ENCODE data around the gene VOPP1. TPM values are rescaled to one million over a fixed set of nuclear protein-coding genes. Genes with fewer than 3 reads are reported as not detected.

Gene VOPP1
- total and polyA plus RNA-seq, 2 of the 13 experiments (the other 11 are each of a cell fraction or from before 2014, with no cell fraction given): 21.8 to 55.3 TPM

- TF ChIP-seq KIAA2018 (CRISPR knock-in tag; IDR thresholded peaks at IDR 0.05; ENCODE audit: borderline replicate concordance) (no peak), ZFAT (CRISPR knock-in tag; conservative IDR thresholded peaks at IDR 0.05) (no peak), ZNF451 (CRISPR knock-in tag; IDR thresholded peaks at IDR 0.05) (peak; percentile 40; the same call in 1 of the 2 replicates), TARDBP (CRISPR knock-in tag; IDR thresholded peaks at IDR 0.05) (no peak), POLR2AphosphoS5 (IDR thresholded peaks at IDR 0.05; ENCODE audit: low read depth, low read length) (peak; percentile 36; the same call in 1 of the 2 replicates), ZNF639 (CRISPR knock-in tag; conservative IDR thresholded peaks at IDR 0.05) (peak; percentile 97), IRX3 (CRISPR knock-in tag; IDR thresholded peaks at IDR 0.05; ENCODE audit: borderline replicate concordance, low read depth) (0 out of 2 replicates have a peak, but pooled peaks have one; percentile 14), E2F1 (CRISPR knock-in tag; IDR thresholded peaks at IDR 0.05) (peak; percentile 63; the same call in 1 of the 2 replicates), NFKB2 (CRISPR knock-in tag; IDR thresholded peaks at IDR 0.05; ENCODE audit: borderline replicate concordance) (peak; percentile 77; the same call in 1 of the 2 replicates), TFDP2 (CRISPR knock-in tag; IDR thresholded peaks at IDR 0.05) (peak; percentile 94), DMAP1 (CRISPR knock-in tag; IDR thresholded peaks at IDR 0.05) (peak; percentile 26; the same call in 1 of the 2 replicates), SNAPC5 (CRISPR knock-in tag; IDR thresholded peaks at IDR 0.05; ENCODE audit: borderline replicate concordance) (no peak), ZMYM2 (CRISPR knock-in tag; IDR thresholded peaks at IDR 0.05) (peak; percentile 52; the same call in 1 of the 2 replicates), EP300 (IDR thresholded peaks at IDR 0.05; ENCODE audit: low read depth in 2 of 2, low read length in 2 of 2) (no peak), EP300 (CRISPR knock-in tag; IDR thresholded peaks at IDR 0.05; ENCODE audit: borderline replicate concordance) (0 out of 2 replicates have a peak, but pooled peaks have one; percentile 30), ZFP36L1 (CRISPR knock-in tag; IDR thresholded peaks at IDR 0.05) (0 out of 2 replicates have a peak, but pooled peaks have one; percentile 7)
Measured at GRCh38 chr7:55571511-55572377, 558 bp downstream of the VOPP1 start (continued).

Data from HepG2 (cell line).